H1 (cell line): ENCODE results near the gene BBX. TPM values are rescaled to one million over a fixed set of nuclear protein-coding genes. Genes with fewer than 3 reads are reported as not detected.

Experiments used
- CTCF ChIA-PET: fragments of 300-600 bp; sonication (Branson Sonifier 250); formaldehyde crosslinking; loops from one replicate; lab custom pipeline; 2021; ENCODE audit not compliant: partially characterized antibody; lab: Charles Lee
- POLR2A ChIA-PET: fragments of 300-600 bp; sonication (Branson Sonifier 250); formaldehyde crosslinking; loops from one replicate; lab custom pipeline; 2021; ENCODE audit warnings: inconsistent platforms; ENCODE audit not compliant: partially characterized antibody; lab: Charles Lee
- DNase-seq, 2 experiments: peaks; one replicate each; pipeline versions ENCODE4 v3.0.0 to v3.0.0-alpha.2; 2010 to 2022; ENCODE audit warnings: low spot score in 2 of 2, low read depth in 1 of 2, mixed read lengths in 1 of 2
- FAIRE-seq: peaks from 2 replicates; lab custom pipeline; 2011; peaks lifted over from hg19 to GRCh38; lab: Jason Lieb, UNC
- H2AFZ ChIP-seq: 2 replicates; pipeline ENCODE4 v1.8.1; 2012; ENCODE audit warnings: low read length, inconsistent platforms
- H2AK5ac ChIP-seq: 2 replicates; pipeline ENCODE4 v1.6.1; 2013; ENCODE audit warnings: low read depth, low read length
- H2BK120ac ChIP-seq: replicated peaks from 2 replicates; pipeline ENCODE3; 2013; ENCODE audit warnings: low read depth, low read length, inconsistent platforms
- H2BK12ac ChIP-seq: 2 replicates; pipeline ENCODE4 v1.6.1; 2013; ENCODE audit warnings: low read depth, low read length
- H2BK15ac ChIP-seq: 2 replicates; pipeline ENCODE4 v1.6.1; 2013; ENCODE audit warnings: low read length
- H2BK20ac ChIP-seq: 2 replicates; pipeline ENCODE4 v1.6.1; 2013; ENCODE audit warnings: low read length
- H2BK5ac ChIP-seq: 2 replicates; pipeline ENCODE4 v1.6.1; 2013; ENCODE audit warnings: low read depth, low read length
- H3K14ac ChIP-seq: 2 replicates; pipeline ENCODE4 v1.6.1; 2013; ENCODE audit warnings: inconsistent platforms; ENCODE audit not compliant: insufficient read length
- H3K18ac ChIP-seq: 2 replicates; pipeline ENCODE4 v1.6.1; 2013; ENCODE audit warnings: low read length; ENCODE audit errors: extremely low read depth
- H3K23ac ChIP-seq: 2 replicates; pipeline ENCODE4 v1.6.1; 2013; ENCODE audit warnings: inconsistent platforms; ENCODE audit not compliant: insufficient read length
- H3K23me2 ChIP-seq: 2 replicates; pipeline ENCODE4 v1.6.1; 2013; ENCODE audit warnings: low read depth, low read length
- H3K27ac ChIP-seq: 2 replicates; pipeline ENCODE4 v1.6.1; 2011; ENCODE audit warnings: low read depth, low read length, inconsistent platforms
- H3K27me3 ChIP-seq, 4 experiments: replicated peaks in 1 of 4; 1 replicate in 1 of 4; 2 replicates in 3 of 4; pipeline versions ENCODE4 v1.6.1 to v1.8.1; 2011 to 2013; ENCODE audit warnings: low read length in 3 of 4, mild to moderate bottlenecking in 3 of 4, inconsistent platforms in 2 of 4, mixed read lengths in 2 of 4, moderate library complexity in 1 of 4; ENCODE audit not compliant: control insufficient read depth in 3 of 4, insufficient read depth in 3 of 4; ENCODE audit errors: extremely low read depth in 1 of 4
- H3K36me3 ChIP-seq, 4 experiments: 2 replicates each; pipeline versions ENCODE4 v1.6.1 to v1.8.1; 2011 to 2013; ENCODE audit warnings: mild to moderate bottlenecking in 4 of 4, low read length in 3 of 4, moderate library complexity in 2 of 4, control low read depth in 1 of 4, inconsistent platforms in 1 of 4; ENCODE audit not compliant: insufficient read depth in 4 of 4, control insufficient read depth in 2 of 4
- H3K4ac ChIP-seq: replicated peaks from 2 replicates; pipeline ENCODE3; 2013; ENCODE audit warnings: low read length, low read depth, mixed read lengths, inconsistent platforms; ENCODE audit not compliant: insufficient read length
- H3K4me1 ChIP-seq, 4 experiments: replicated peaks in 1 of 4; 1 replicate in 1 of 4; 2 replicates in 3 of 4; pipeline versions ENCODE4 v1.6.1 to v1.8.1; 2011 to 2013; ENCODE audit warnings: low read length in 3 of 4, inconsistent platforms in 2 of 4, mixed read lengths in 1 of 4; ENCODE audit not compliant: insufficient read depth in 4 of 4, control insufficient read depth in 3 of 4
- H3K4me2 ChIP-seq, 2 experiments: 2 replicates each; pipeline versions ENCODE4 v1.6.1 to v1.8.1; 2011 to 2013; ENCODE audit warnings: low read depth in 2 of 2, low read length in 2 of 2, control low read depth in 1 of 2, inconsistent platforms in 1 of 2, mild to moderate bottlenecking in 1 of 2; ENCODE audit not compliant: insufficient read depth in 1 of 2
- H3K4me3 ChIP-seq, 4 experiments: fragments of 200-600, 300-600 bp in 1 of 4; sonication (generic), shearing (Covaris generic), sonication (Bioruptor Twin) in 1 of 4; 2 replicates each; pipeline versions ENCODE4 v1.5.1 to v1.8.1; 2011 to 2016; ENCODE audit warnings: low read length in 4 of 4, low read depth in 3 of 4, control low read depth in 2 of 4, inconsistent platforms in 2 of 4, mild to moderate bottlenecking in 2 of 4, mixed read lengths in 1 of 4, moderate library complexity in 1 of 4; ENCODE audit not compliant: insufficient read depth in 2 of 4; ENCODE audit errors: extremely low read depth in 1 of 4
- H3K56ac ChIP-seq: replicated peaks from 2 replicates; pipeline ENCODE3; 2013; ENCODE audit warnings: low read depth, mild to moderate bottlenecking, mixed read lengths, low read length, inconsistent platforms; ENCODE audit not compliant: insufficient read length
- H3K79me1 ChIP-seq: 2 replicates; pipeline ENCODE4 v1.6.1; 2013; ENCODE audit warnings: low read depth, low read length, control low read depth
- H3K79me2 ChIP-seq, 2 experiments: 2 replicates each; pipeline versions ENCODE4 v1.6.1 to v1.8.1; 2012 to 2013; ENCODE audit warnings: low read length in 2 of 2, mild to moderate bottlenecking in 2 of 2, inconsistent platforms in 1 of 2; ENCODE audit not compliant: insufficient read depth in 2 of 2, control insufficient read depth in 1 of 2
- H3K9ac ChIP-seq, 4 experiments: replicated peaks in 1 of 4; 1 replicate in 1 of 4; 2 replicates in 3 of 4; pipeline versions ENCODE4 v1.6.1 to v1.8.1; 2011 to 2013; ENCODE audit warnings: low read depth in 3 of 4, low read length in 3 of 4, control low read depth in 2 of 4, mild to moderate bottlenecking in 2 of 4, moderate library complexity in 2 of 4, inconsistent platforms in 1 of 4; ENCODE audit errors: extremely low read depth in 1 of 4
- H3K9me3 ChIP-seq, 2 experiments: 2 replicates each; pipeline versions ENCODE4 v1.6.1 to v1.8.1; 2012 to 2013; ENCODE audit warnings: mild to moderate bottlenecking in 2 of 2, moderate library complexity in 2 of 2, control low read depth in 1 of 2, inconsistent platforms in 1 of 2, low read depth in 1 of 2, low read length in 1 of 2, mixed read lengths in 1 of 2; ENCODE audit not compliant: insufficient read depth in 2 of 2
- H4K20me1 ChIP-seq, 2 experiments: replicated peaks in 1 of 2; 2 replicates each; pipeline versions ENCODE3 to v1.8.1; 2011 to 2013; ENCODE audit warnings: inconsistent platforms in 2 of 2, low read length in 2 of 2, mild to moderate bottlenecking in 1 of 2; ENCODE audit not compliant: insufficient read depth in 2 of 2, control insufficient read depth in 1 of 2
- H4K5ac ChIP-seq: 2 replicates; pipeline ENCODE4 v1.6.1; 2013; ENCODE audit warnings: low read length, low read depth, mixed read lengths, inconsistent platforms; ENCODE audit not compliant: insufficient read length
- H4K8ac ChIP-seq: 2 replicates; pipeline ENCODE4 v1.8.0; 2013; ENCODE audit warnings: mild to moderate bottlenecking, moderate library complexity, low read length, inconsistent platforms; ENCODE audit not compliant: insufficient read depth; ENCODE audit errors: extremely low read depth
- H4K91ac ChIP-seq: replicated peaks from 2 replicates; pipeline ENCODE3; 2013; ENCODE audit warnings: low read length, mixed read lengths, inconsistent platforms; ENCODE audit not compliant: insufficient read length
- BACH1 ChIP-seq: IDR thresholded peaks from 2 replicates; pipeline ENCODE4 v1.6.1; 2012; ENCODE audit warnings: low read length, improper control_type of control experiment
- BRCA1 ChIP-seq: IDR thresholded peaks from 2 replicates; pipeline ENCODE4 v1.6.1; 2012; ENCODE audit warnings: low read depth, low read length, improper control_type of control experiment
- CBX8 ChIP-seq: fragments of 300-800, 300-1000 bp; sonication (generic); IDR thresholded peaks from 2 replicates; pipeline ENCODE4 v1.7.1; 2016; ENCODE audit warnings: low read depth, low read length, borderline replicate concordance
- KDM5A ChIP-seq: fragments of 200-600 bp; IDR thresholded peaks from 2 replicates; pipeline ENCODE4 v1.7.1; 2012; ENCODE audit warnings: mild to moderate bottlenecking, low read length, inconsistent platforms, mixed read lengths
- PHF8 ChIP-seq: fragments of 200-600 bp; sonication (generic); conservative IDR thresholded peaks from 2 replicates; pipeline ENCODE4 v1.7.1; 2012; ENCODE audit warnings: low read depth, mild to moderate bottlenecking, inconsistent platforms, low read length, moderate library complexity
- POLR2A ChIP-seq, 2 experiments: IDR thresholded peaks; 1 replicate in 1 of 2; 2 replicates in 1 of 2; pipeline ENCODE4 v1.6.1; 2011; ENCODE audit warnings: low read depth in 2 of 2, low read length in 2 of 2, mild to moderate bottlenecking in 2 of 2; ENCODE audit errors: control extremely low read depth in 1 of 2
- RAD21 ChIP-seq, 2 experiments: IDR thresholded peaks in 1 of 2; conservative IDR thresholded peaks in 1 of 2; 2 replicates each; pipeline ENCODE4 v1.6.1; 2011; ENCODE audit warnings: low read depth in 2 of 2, low read length in 2 of 2, improper control_type of control experiment in 1 of 2, inconsistent platforms in 1 of 2, mild to moderate bottlenecking in 1 of 2, moderate library complexity in 1 of 2
- SP4 ChIP-seq: IDR thresholded peaks from 2 replicates; pipeline ENCODE4 v1.6.1; 2012; ENCODE audit warnings: low read length, inconsistent platforms
- TAF7 ChIP-seq: optimal IDR thresholded peaks from 2 replicates; pipeline ENCODE3; 2011; ENCODE audit warnings: low read depth, mild to moderate bottlenecking, inconsistent platforms, low read length, moderate library complexity, borderline replicate concordance
- TBP ChIP-seq: IDR thresholded peaks from 2 replicates; pipeline ENCODE4 v1.6.1; 2011; ENCODE audit warnings: low read depth, low read length, improper control_type of control experiment
- ZNF274 ChIP-seq: IDR thresholded peaks from 2 replicates; pipeline ENCODE4 v1.7.0; 2012; ENCODE audit warnings: low read length, borderline replicate concordance; ENCODE audit errors: extremely low read depth
- WGBS, 2 experiments: shearing (Covaris generic) in 1 of 2; methylation state at CpG; one replicate each; pipeline versions ENCODE4 v1.1.6 to v1.1.7; 2013 to 2015; ENCODE audit warnings: low lambda C conversion rate in 2 of 2, mixed read lengths in 2 of 2, inconsistent platforms in 1 of 2, low coverage in 1 of 2, missing lambda C conversion rate in 1 of 2; ENCODE audit not compliant: insufficient replicate concordance in 2 of 2, insufficient coverage in 1 of 2, insufficient read length in 1 of 2; ENCODE audit errors: extremely low coverage in 1 of 2, missing lambda C conversion rate in 1 of 2; 5-methylcytosine and 5-hydroxymethylcytosine counted together
- polyA plus RNA-seq, 7 experiments: library from polyadenylated mRNA; depleted of rRNA in 3 of 7; stranded (reverse) in 5 of 7; unstranded in 2 of 7; fragments of >200 nt in 5 of 7; fragments of 200-250 nt in 2 of 7; gene quantifications; 1 replicate in 5 of 7; 2 replicates in 1 of 7; 4 replicates in 1 of 7; pipeline versions ENCODE4 v1.2.1 to v1.2.3, GENCODE V29; 2011 to 2013; ENCODE audit warnings: missing spikeins in 2 of 7, mixed read lengths in 2 of 7
- total RNA-seq: library from RNA; stranded (reverse); fragmentation: NEBNext Ultra II Directional; extraction: Animal tissue kit (Norgen Biotek cat#: 25700); gene quantifications from 2 replicates; pipeline ENCODE4 v1.2.1, GENCODE V29; 2021
- TF ChIP-seq, protein P1 (sequence below), 3 experiments: IDR thresholded peaks; 1 replicate in 2 of 3; 2 replicates in 1 of 3; pipeline versions ENCODE4 v1.5.1 to v1.6.1; 2011; ENCODE audit warnings: low read length in 3 of 3, mild to moderate bottlenecking in 3 of 3, inconsistent platforms in 2 of 3, low read depth in 1 of 3, moderate library complexity in 1 of 3; ENCODE audit not compliant: insufficient read depth in 1 of 3; ENCODE audit errors: control extremely low read depth in 1 of 3

Gene BBX
- total and polyA plus RNA-seq, 2 of the 8 experiments (the other 6 are each of a cell fraction or from before 2014, with no cell fraction given) = 11.0 to 42.5 TPM

DNA sequence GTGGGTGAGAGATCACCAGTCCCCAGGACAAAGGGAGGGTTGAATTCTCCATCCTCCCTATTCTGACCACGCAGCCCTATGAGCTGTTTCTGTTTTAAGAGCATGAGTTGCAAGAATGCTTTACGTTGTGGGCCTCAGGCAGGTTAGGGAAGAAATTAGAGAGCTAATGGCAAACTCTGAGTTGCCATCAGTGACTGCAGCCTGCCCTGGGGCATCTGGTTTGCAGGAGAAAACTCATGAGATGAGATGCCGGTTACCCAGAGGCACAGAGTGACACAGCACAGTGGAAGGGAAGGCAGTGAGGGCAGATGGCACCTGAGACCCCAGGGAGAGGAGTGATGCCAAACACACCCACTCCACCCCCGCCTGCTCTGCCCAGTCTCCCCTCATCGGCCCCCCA lies 302.8 kb downstream of the BBX start:
- no peaks in the 10 kb centered on the region for H4K20me1 ChIP-seq
- WGBS, 2 experiments = 86% methylated on average over 3 of the region's 5 CpGs; no CpG with 5 or more reads in 1 of the 2 experiments
- H3K79me2 ChIP-seq = no peaks in the 10 kb centered on the region
- H3K9ac ChIP-seq = no peak overlapping the region
- no peak overlapping the region for H3K27ac ChIP-seq
- H3K23me2 ChIP-seq = no peaks in the 10 kb centered on the region
- no peak overlapping the region for H3K18ac ChIP-seq
- no peak overlapping the region for H2BK5ac ChIP-seq
- no peak overlapping the region for H2AK5ac ChIP-seq
- no peaks in the 10 kb centered on the region for H3K9me3 ChIP-seq
- no peak overlapping the region for H3K4me2 ChIP-seq
- H3K27me3 ChIP-seq = peaks cover 0 to 1% (median 0%) of the 10 kb centered on the region in 4 experiments; a peak in 1 of 7 replicates
- ChIA-PET CTCF (interaction anchor here (0.9 to 1.3 kb wide), 2 partner anchors 13 to 21 kb away, joined by 5 to 6 read pairs; no protein-coding TSS in a partner anchor), POLR2A (no interaction called here)
- no peak overlapping the region for H2AFZ ChIP-seq
- FAIRE-seq = no peak
- no peak overlapping the region for H3K4ac ChIP-seq
- H2BK120ac ChIP-seq = no peak overlapping the region
- no peak overlapping the region for H4K5ac ChIP-seq
- H3K4me3 ChIP-seq = no peak overlapping the region
- no peak overlapping the region for H2BK12ac ChIP-seq
- H3K14ac ChIP-seq = no peak overlapping the region
- DNase-seq = no peak
- H4K8ac ChIP-seq = no peak overlapping the region
- H3K56ac ChIP-seq = no peak overlapping the region
- H2BK15ac ChIP-seq = no peak overlapping the region
- H4K91ac ChIP-seq = no peak overlapping the region
- no peak overlapping the region for H3K23ac ChIP-seq
- no peaks in the 10 kb centered on the region; the same call in 1 of the 2 replicates for H3K79me1 ChIP-seq
- H3K4me1 ChIP-seq = no peaks in the 10 kb centered on the region
- H2BK20ac ChIP-seq = no peak overlapping the region
- no peaks in the 10 kb centered on the region for H3K36me3 ChIP-seq
- TF ChIP-seq POLR2A (IDR thresholded peaks at IDR 0.05; ENCODE audit: control extremely low read depth in 1 of 2, low read depth in 2 of 2, low read length in 2 of 2) (no peak), BRCA1 (no peak), SP4 (no peak), TAF7 (no peak), BACH1 (no peak), PHF8 (no peak), ZNF274 (no peak), KDM5A (no peak), CBX8 (no peak), RAD21 (IDR thresholded peaks at IDR 0.05 in 1 of 2, conservative IDR thresholded peaks at IDR 0.05 in 1 of 2; ENCODE audit: low read depth in 2 of 2, low read length in 2 of 2) (no peak), TBP (no peak)
- TF ChIP-seq, protein P1, sequence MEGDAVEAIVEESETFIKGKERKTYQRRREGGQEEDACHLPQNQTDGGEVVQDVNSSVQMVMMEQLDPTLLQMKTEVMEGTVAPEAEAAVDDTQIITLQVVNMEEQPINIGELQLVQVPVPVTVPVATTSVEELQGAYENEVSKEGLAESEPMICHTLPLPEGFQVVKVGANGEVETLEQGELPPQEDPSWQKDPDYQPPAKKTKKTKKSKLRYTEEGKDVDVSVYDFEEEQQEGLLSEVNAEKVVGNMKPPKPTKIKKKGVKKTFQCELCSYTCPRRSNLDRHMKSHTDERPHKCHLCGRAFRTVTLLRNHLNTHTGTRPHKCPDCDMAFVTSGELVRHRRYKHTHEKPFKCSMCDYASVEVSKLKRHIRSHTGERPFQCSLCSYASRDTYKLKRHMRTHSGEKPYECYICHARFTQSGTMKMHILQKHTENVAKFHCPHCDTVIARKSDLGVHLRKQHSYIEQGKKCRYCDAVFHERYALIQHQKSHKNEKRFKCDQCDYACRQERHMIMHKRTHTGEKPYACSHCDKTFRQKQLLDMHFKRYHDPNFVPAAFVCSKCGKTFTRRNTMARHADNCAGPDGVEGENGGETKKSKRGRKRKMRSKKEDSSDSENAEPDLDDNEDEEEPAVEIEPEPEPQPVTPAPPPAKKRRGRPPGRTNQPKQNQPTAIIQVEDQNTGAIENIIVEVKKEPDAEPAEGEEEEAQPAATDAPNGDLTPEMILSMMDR (IDR thresholded peaks at IDR 0.05; ENCODE audit: control extremely low read depth in 1 of 3, insufficient read depth in 1 of 3, low read depth in 1 of 3, low read length in 3 of 3) = no peak
